MM.1S (cell line): ENCODE measurements around the gene OR1I1.

Source experiments
- EZH2 ChIP-seq: fragments of 300-600 bp; sonication (generic); optimal IDR thresholded peaks from 2 replicates; pipeline ENCODE3; 2017; ENCODE audit warnings: low read depth, mild to moderate bottlenecking, antibody characterized with exemption, low read length, mixed read lengths
- TF ChIP-seq, protein P1 (sequence below): fragments of 300-600 bp; sonication (generic); IDR thresholded peaks from 2 replicates; pipeline ENCODE4 v1.5.1; 2016; ENCODE audit warnings: antibody characterized with exemption, low read length, mixed read lengths

DNA sequence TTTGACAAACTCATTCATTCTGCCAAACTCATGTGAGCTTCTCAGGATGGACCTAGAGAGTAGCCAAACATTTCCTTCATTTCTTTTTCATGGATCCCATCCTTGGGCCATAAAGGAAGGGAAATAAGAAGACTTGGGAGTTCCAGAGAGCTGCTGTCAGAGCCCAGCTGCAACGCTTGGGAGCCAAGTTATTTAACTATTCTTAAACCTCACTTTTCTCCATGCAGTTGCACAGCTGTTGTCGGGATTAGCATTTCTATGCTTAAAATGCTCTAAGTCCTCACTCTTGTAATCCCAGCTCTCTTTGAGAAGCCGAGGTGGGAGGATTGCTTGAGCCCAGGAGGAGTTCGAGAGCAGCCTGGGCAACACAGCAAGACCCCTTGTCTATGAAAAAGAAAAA lies 44.4 kb upstream of the OR1I1 start:
- no peak for TF ChIP-seq EZH2
- TF ChIP-seq, protein P1, sequence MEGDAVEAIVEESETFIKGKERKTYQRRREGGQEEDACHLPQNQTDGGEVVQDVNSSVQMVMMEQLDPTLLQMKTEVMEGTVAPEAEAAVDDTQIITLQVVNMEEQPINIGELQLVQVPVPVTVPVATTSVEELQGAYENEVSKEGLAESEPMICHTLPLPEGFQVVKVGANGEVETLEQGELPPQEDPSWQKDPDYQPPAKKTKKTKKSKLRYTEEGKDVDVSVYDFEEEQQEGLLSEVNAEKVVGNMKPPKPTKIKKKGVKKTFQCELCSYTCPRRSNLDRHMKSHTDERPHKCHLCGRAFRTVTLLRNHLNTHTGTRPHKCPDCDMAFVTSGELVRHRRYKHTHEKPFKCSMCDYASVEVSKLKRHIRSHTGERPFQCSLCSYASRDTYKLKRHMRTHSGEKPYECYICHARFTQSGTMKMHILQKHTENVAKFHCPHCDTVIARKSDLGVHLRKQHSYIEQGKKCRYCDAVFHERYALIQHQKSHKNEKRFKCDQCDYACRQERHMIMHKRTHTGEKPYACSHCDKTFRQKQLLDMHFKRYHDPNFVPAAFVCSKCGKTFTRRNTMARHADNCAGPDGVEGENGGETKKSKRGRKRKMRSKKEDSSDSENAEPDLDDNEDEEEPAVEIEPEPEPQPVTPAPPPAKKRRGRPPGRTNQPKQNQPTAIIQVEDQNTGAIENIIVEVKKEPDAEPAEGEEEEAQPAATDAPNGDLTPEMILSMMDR, result no peak
